HepG2 (cell line): Measurements from ENCODE around the gene UCKL1. TPM values are rescaled to one million over a fixed set of nuclear protein-coding genes. Genes with fewer than 3 reads are reported as not detected.

ENCODE experiments used
- BORCS8-MEF2B ChIP-seq: sonication (generic); formaldehyde crosslinking; IDR thresholded peaks from 2 replicates; pipeline ENCODE4 v1.8.0; 2022; ENCODE audit warnings: mild to moderate bottlenecking, missing genetic modification reagents
- BRCA1 ChIP-seq: sonication (generic); formaldehyde crosslinking; IDR thresholded peaks from 2 replicates; pipeline ENCODE4 v1.4.0; 2020; ENCODE audit warnings: missing genetic modification reagents
- GTF3A ChIP-seq: sonication (generic); formaldehyde crosslinking; conservative IDR thresholded peaks from 2 replicates; pipeline ENCODE4 v1.4.0; 2020; ENCODE audit warnings: mild to moderate bottlenecking, missing genetic modification reagents
- HCFC1 ChIP-seq: fragments of 150-350 bp; IDR thresholded peaks from 2 replicates; pipeline ENCODE4 v1.6.1; 2014; ENCODE audit warnings: low read depth, low read length
- HDAC6 ChIP-seq: fragments of 200-600 bp; sonication (generic); IDR thresholded peaks from 2 replicates; pipeline ENCODE4 v1.7.0; 2017; ENCODE audit warnings: mild to moderate bottlenecking, antibody characterized with exemption, low read length, low read depth
- HNRNPK ChIP-seq: fragments of 200-400 bp; formaldehyde crosslinking; IDR thresholded peaks from 2 replicates; pipeline ENCODE4 v1.6.1; 2018; ENCODE audit warnings: low read length, low read depth, moderate library complexity, mild to moderate bottlenecking; ENCODE audit not compliant: poor library complexity, severe bottlenecking
- IRF1 ChIP-seq: sonication (generic); formaldehyde crosslinking; IDR thresholded peaks from 2 replicates; pipeline ENCODE4 v1.4.0; 2020; ENCODE audit warnings: low read depth, mild to moderate bottlenecking, missing genetic modification reagents
- ISL2 ChIP-seq: sonication (generic); formaldehyde crosslinking; IDR thresholded peaks from 2 replicates; pipeline ENCODE4 v1.5.0; 2020; ENCODE audit warnings: missing genetic modification reagents
- ISX ChIP-seq: sonication (generic); formaldehyde crosslinking; conservative IDR thresholded peaks from 2 replicates; pipeline ENCODE4 v1.5.0; 2020; ENCODE audit warnings: missing genetic modification reagents
- MTA1 ChIP-seq: sonication (generic); formaldehyde crosslinking; IDR thresholded peaks from 2 replicates; pipeline ENCODE4 v1.4.0; 2020; ENCODE audit warnings: missing genetic modification reagents, mild to moderate bottlenecking, borderline replicate concordance
- MXD3 ChIP-seq: IDR thresholded peaks from 2 replicates; pipeline ENCODE4 v1.6.1; 2016; ENCODE audit warnings: mild to moderate bottlenecking, missing biosample characterization, missing genetic modification reagents
- NR2F1 ChIP-seq, 2 experiments: fragments of 450-650 bp in 1 of 2; formaldehyde crosslinking in 1 of 2; IDR thresholded peaks; 2 replicates each; pipeline versions ENCODE4 v1.5.0 to v1.6.1; 2016 to 2020; ENCODE audit warnings: mild to moderate bottlenecking in 1 of 2, missing compliant biosample characterization in 1 of 2, missing genetic modification reagents in 1 of 2, moderate library complexity in 1 of 2
- POGK ChIP-seq: sonication (generic); formaldehyde crosslinking; conservative IDR thresholded peaks from 2 replicates; pipeline ENCODE4 v1.8.0; 2022; ENCODE audit warnings: mild to moderate bottlenecking, moderate library complexity, missing genetic modification reagents
- TBP ChIP-seq: sonication (generic); formaldehyde crosslinking; IDR thresholded peaks from 2 replicates; pipeline ENCODE4 v1.5.0; 2020; ENCODE audit warnings: missing genetic modification reagents
- TERF1 ChIP-seq: sonication (generic); formaldehyde crosslinking; IDR thresholded peaks from 2 replicates; pipeline ENCODE4 v1.8.0; 2022; ENCODE audit warnings: mild to moderate bottlenecking, missing genetic modification reagents, moderate library complexity
- ZFP36L1 ChIP-seq: sonication (generic); formaldehyde crosslinking; IDR thresholded peaks from 2 replicates; pipeline ENCODE4 v1.8.0; 2022; ENCODE audit warnings: mild to moderate bottlenecking, missing genetic modification reagents, moderate library complexity
- ZNF547 ChIP-seq: sonication (generic); formaldehyde crosslinking; IDR thresholded peaks from 2 replicates; pipeline ENCODE4 v1.5.1; 2020; ENCODE audit warnings: mild to moderate bottlenecking, missing genetic modification reagents
- ZNF552 ChIP-seq: sonication (generic); formaldehyde crosslinking; IDR thresholded peaks from 2 replicates; pipeline ENCODE4 v1.9.0; 2022; ENCODE audit warnings: missing genetic modification reagents, mild to moderate bottlenecking, borderline replicate concordance
- ZNF629 ChIP-seq: sonication (generic); formaldehyde crosslinking; conservative IDR thresholded peaks from 2 replicates; pipeline ENCODE4 v1.5.0; 2020; ENCODE audit warnings: missing genetic modification reagents
- ZNF678 ChIP-seq: sonication (generic); formaldehyde crosslinking; IDR thresholded peaks from 2 replicates; pipeline ENCODE4 v1.4.0; 2020; ENCODE audit warnings: mild to moderate bottlenecking, missing genetic modification reagents
- ZNF776 ChIP-seq: sonication (generic); formaldehyde crosslinking; IDR thresholded peaks from 2 replicates; pipeline ENCODE4 v1.4.0; 2020; ENCODE audit warnings: mild to moderate bottlenecking, missing genetic modification reagents
- ZSCAN31 ChIP-seq: sonication (generic); formaldehyde crosslinking; IDR thresholded peaks from 2 replicates; pipeline ENCODE4 v1.5.0; 2020; ENCODE audit warnings: low read depth, mild to moderate bottlenecking, missing genetic modification reagents
- polyA plus RNA-seq, 8 experiments: library from polyadenylated mRNA; depleted of rRNA in 3 of 8; stranded (reverse) in 7 of 8; unstranded in 1 of 8; fragments of >200 nt; fragmentation: Illumina TruSeq in 4 of 8; extraction: Trizol in 4 of 8; gene quantifications; 2 replicates each; pipeline versions ENCODE4 v1.2.1 to v1.2.3, GENCODE V29; 2011 to 2016; ENCODE audit warnings: low read depth in 4 of 8, missing spikeins in 1 of 8, mixed read lengths in 1 of 8; ENCODE audit not compliant: insufficient read depth in 1 of 8
- total RNA-seq, 5 experiments: library from RNA; depleted of rRNA; stranded (reverse); fragments of >200 nt; fragmentation: Illumina TruSeq; extraction: Trizol; gene quantifications; 2 replicates each; pipeline ENCODE4 v1.2.3, GENCODE V29; 2016; ENCODE audit warnings: low read depth in 1 of 5

The UCKL1 gene
- total and polyA plus RNA-seq, 2 of the 13 experiments (the other 11 are each of a cell fraction or from before 2014, with no cell fraction given), result 50.2 to 126 TPM

GRCh38 chr20:63972312-63973159 is 16.3 kb upstream of the UCKL1 start (continued):
- TF ChIP-seq MXD3 (CRISPR knock-in tag), result peak; percentile 21; the same call in 1 of the 2 replicates
- 0 out of 4 replicates have a peak, but pooled peaks of 1 of the 2 experiments have one; percentile 34 for TF ChIP-seq NR2F1 (CRISPR knock-in tag; IDR thresholded peaks at IDR 0.05)
- no peak for TF ChIP-seq ZNF629
- TF ChIP-seq GTF3A (CRISPR knock-in tag), result no peak
- no peak for TF ChIP-seq HNRNPK
- TF ChIP-seq ZFP36L1 (CRISPR knock-in tag), result no peak
- no peak for TF ChIP-seq ZSCAN31 (CRISPR knock-in tag)
- TF ChIP-seq TBP (CRISPR knock-in tag), result no peak
- TF ChIP-seq ZNF776, result no peak; the same call in 1 of the 2 replicates
- TF ChIP-seq ISX (CRISPR knock-in tag), result no peak
- TF ChIP-seq BRCA1, result no peak
- TF ChIP-seq TERF1 (CRISPR knock-in tag), result no peak; the same call in 1 of the 2 replicates
- TF ChIP-seq HCFC1, result no peak
- TF ChIP-seq HDAC6, result no peak
- no peak for TF ChIP-seq ISL2
- TF ChIP-seq POGK, result no peak
- TF ChIP-seq MTA1 (CRISPR knock-in tag), result peak; percentile 70; the same call in 1 of the 2 replicates
- TF ChIP-seq IRF1 (CRISPR knock-in tag), result no peak
- no peak for TF ChIP-seq ZNF678
- TF ChIP-seq ZNF547 (CRISPR knock-in tag), result peak; percentile 58; the same call in 1 of the 2 replicates
- TF ChIP-seq ZNF552 (CRISPR knock-in tag), result 0 out of 2 replicates have a peak, but pooled peaks have one; percentile 64
- TF ChIP-seq BORCS8-MEF2B (CRISPR knock-in tag), result peak; percentile 23; the same call in 1 of the 2 replicates
